Measurements from ENCODE around the gene ELMO1.

The ELMO1 gene

GRCh38 chr7:36943591-36944435 lies 504.9 kb downstream of the ELMO1 start:
- no peaks in the 10 kb centered on the region for H3K79me1 ChIP-seq (ENCODE audit: low read length)
- no peak overlapping the region for H3K23ac ChIP-seq (ENCODE audit: low read length)
- H2BK120ac ChIP-seq (ENCODE audit: insufficient read depth, low read length, poor library complexity) = no peak overlapping the region
- no peak overlapping the region for H3K4ac ChIP-seq (ENCODE audit: low read depth, low read length)
- no peak overlapping the region for H2AFZ ChIP-seq (ENCODE audit: insufficient read depth, low read length, poor library complexity)
- no peak overlapping the region for H3K14ac ChIP-seq (ENCODE audit: low read length)
- no peak overlapping the region for H3K18ac ChIP-seq (ENCODE audit: low read length)
- no peak overlapping the region for H3K27ac ChIP-seq (ENCODE audit: low read depth, low read length)
- peaks cover 0 to 2% of the 10 kb centered on the region in 2 experiments for H3K4me1 ChIP-seq (ENCODE audit: control insufficient read depth in 1 of 2, insufficient read depth in 2 of 2, low read length in 2 of 2)
- no peak for DNase-seq
- H4K91ac ChIP-seq (ENCODE audit: low read depth, low read length) = no peak overlapping the region
- H2AK5ac ChIP-seq (ENCODE audit: low read length) = no peak overlapping the region
- no peak overlapping the region for H4K12ac ChIP-seq (ENCODE audit: low read depth, low read length)
- H3K4me2 ChIP-seq (ENCODE audit: low read length) = no peak overlapping the region
- H2BK12ac ChIP-seq (ENCODE audit: low read length) = no peak overlapping the region
- no peak overlapping the region for H3K9ac ChIP-seq (ENCODE audit: low read length)
- WGBS (ENCODE audit: extremely low coverage, insufficient coverage, insufficient read length) = no CpG with 5 or more reads among the region's 8 CpGs
- H2BK5ac ChIP-seq (ENCODE audit: low read depth, low read length, poor library complexity) = no peak overlapping the region
- H3K36me3 ChIP-seq (ENCODE audit: control insufficient read depth in 1 of 2, insufficient read depth in 2 of 2, low read length in 2 of 2) = peaks cover 0 to 3% of the 10 kb centered on the region in 2 experiments
- no peak overlapping the region for H4K8ac ChIP-seq (ENCODE audit: low read depth, low read length)
- H3K79me2 ChIP-seq (ENCODE audit: control insufficient read depth, insufficient read depth, low read length, poor library complexity) = no peaks in the 10 kb centered on the region
- no peaks in the 10 kb centered on the region for H3K27me3 ChIP-seq (ENCODE audit: insufficient read depth, low read length)
- H3K9me3 ChIP-seq (ENCODE audit: insufficient read depth, low read depth, low read length) = peaks cover 2% of the 10 kb centered on the region
- H3K4me3 ChIP-seq (ENCODE audit: low read depth, low read length) = no peak overlapping the region

- no peak overlapping the region for H2BK12ac ChIP-seq (ENCODE audit: low read length)
- H4K8ac ChIP-seq (ENCODE audit: low read depth, low read length) = no peak overlapping the region
- no peak overlapping the region for H3K27ac ChIP-seq (ENCODE audit: low read depth, low read length)
- no peaks in the 10 kb centered on the region for H3K27me3 ChIP-seq (ENCODE audit: insufficient read depth, low read length)
- peaks cover under 1 to 3% of the 10 kb centered on the region in 2 experiments for H3K36me3 ChIP-seq (ENCODE audit: control insufficient read depth in 1 of 2, insufficient read depth in 2 of 2, low read length in 2 of 2)
- H3K4me1 ChIP-seq (ENCODE audit: control insufficient read depth in 1 of 2, insufficient read depth in 2 of 2, low read length in 2 of 2) = peaks cover 0 to 2% of the 10 kb centered on the region in 2 experiments
- H3K18ac ChIP-seq (ENCODE audit: low read length) = no peak overlapping the region
- H4K91ac ChIP-seq (ENCODE audit: low read depth, low read length) = no peak overlapping the region
- H3K79me1 ChIP-seq (ENCODE audit: low read length) = no peaks in the 10 kb centered on the region
- H3K79me2 ChIP-seq (ENCODE audit: control insufficient read depth, insufficient read depth, low read length, poor library complexity) = no peaks in the 10 kb centered on the region
- no CpG with 5 or more reads among the region's 9 CpGs for WGBS (ENCODE audit: extremely low coverage, insufficient coverage, insufficient read length)
- H3K9ac ChIP-seq (ENCODE audit: low read length) = no peak overlapping the region
- no peak overlapping the region for H3K23ac ChIP-seq (ENCODE audit: low read length)
- no peak overlapping the region for H2AFZ ChIP-seq (ENCODE audit: insufficient read depth, low read length, poor library complexity)
- DNase-seq = no peak
- H3K4ac ChIP-seq (ENCODE audit: low read depth, low read length) = no peak overlapping the region
- H3K4me3 ChIP-seq (ENCODE audit: low read depth, low read length) = no peak overlapping the region
- no peak overlapping the region for H3K14ac ChIP-seq (ENCODE audit: low read length)
- H2AK5ac ChIP-seq (ENCODE audit: low read length) = no peak overlapping the region
- H4K12ac ChIP-seq (ENCODE audit: low read depth, low read length) = no peak overlapping the region
- no peak overlapping the region for H2BK120ac ChIP-seq (ENCODE audit: insufficient read depth, low read length, poor library complexity)
- peaks cover 2% of the 10 kb centered on the region for H3K9me3 ChIP-seq (ENCODE audit: insufficient read depth, low read depth, low read length)
- no peak overlapping the region for H3K4me2 ChIP-seq (ENCODE audit: low read length)
- H2BK5ac ChIP-seq (ENCODE audit: low read depth, low read length, poor library complexity) = no peak overlapping the region
Measured at GRCh38 chr7:36942955-36943354, 505.7 kb downstream of the ELMO1 start.

- Histone ChIP-seq H3K36me3 (ENCODE audit: control insufficient read depth in 1 of 2, insufficient read depth in 2 of 2, low read length in 2 of 2) (peaks cover 3% of the 10 kb centered on the region in 2 experiments), H3K4me2 (ENCODE audit: low read length) (no peak overlapping the region), H3K27ac (ENCODE audit: low read depth, low read length) (no peak overlapping the region), H3K14ac (ENCODE audit: low read length) (no peak overlapping the region), H3K23ac (ENCODE audit: low read length) (no peak overlapping the region), H3K18ac (ENCODE audit: low read length) (no peak overlapping the region), H4K91ac (ENCODE audit: low read depth, low read length) (no peak overlapping the region), H2AFZ (ENCODE audit: insufficient read depth, low read length, poor library complexity) (no peak overlapping the region), H3K79me1 (ENCODE audit: low read length) (no peaks in the 10 kb centered on the region), H2BK12ac (ENCODE audit: low read length) (no peak overlapping the region), H4K8ac (ENCODE audit: low read depth, low read length) (no peak overlapping the region), H3K9ac (ENCODE audit: low read length) (no peak overlapping the region), H2BK120ac (ENCODE audit: insufficient read depth, low read length, poor library complexity) (no peak overlapping the region), H3K4me3 (ENCODE audit: low read depth, low read length) (no peak overlapping the region), H2AK5ac (ENCODE audit: low read length) (no peak overlapping the region), H4K12ac (ENCODE audit: low read depth, low read length) (no peak overlapping the region), H3K4me1 (ENCODE audit: control insufficient read depth in 1 of 2, insufficient read depth in 2 of 2, low read length in 2 of 2) (peaks cover 0 to 2% of the 10 kb centered on the region in 2 experiments), H3K9me3 (ENCODE audit: insufficient read depth, low read depth, low read length) (peaks cover 4% of the 10 kb centered on the region), H3K79me2 (ENCODE audit: control insufficient read depth, insufficient read depth, low read length, poor library complexity) (no peaks in the 10 kb centered on the region), H2BK5ac (ENCODE audit: low read depth, low read length, poor library complexity) (no peak overlapping the region), H3K4ac (ENCODE audit: low read depth, low read length) (no peak overlapping the region), H3K27me3 (ENCODE audit: insufficient read depth, low read length) (no peaks in the 10 kb centered on the region)
- WGBS (ENCODE audit: extremely low coverage, insufficient coverage, insufficient read length) = no CpG with 5 or more reads among the region's 4 CpGs
- DNase-seq = no peak
Measured at GRCh38 chr7:36942541-36942940, 506.1 kb downstream of the ELMO1 start.

- Histone ChIP-seq H2BK12ac (ENCODE audit: low read length) (no peak overlapping the region), H3K27me3 (ENCODE audit: insufficient read depth, low read length) (no peaks in the 10 kb centered on the region), H3K9ac (ENCODE audit: low read length) (no peak overlapping the region), H3K9me3 (ENCODE audit: insufficient read depth, low read depth, low read length) (peaks cover 7% of the 10 kb centered on the region), H3K4me3 (ENCODE audit: low read depth, low read length) (no peak overlapping the region), H2BK5ac (ENCODE audit: low read depth, low read length, poor library complexity) (no peak overlapping the region), H2BK120ac (ENCODE audit: insufficient read depth, low read length, poor library complexity) (no peak overlapping the region), H4K12ac (ENCODE audit: low read depth, low read length) (no peak overlapping the region), H2AFZ (ENCODE audit: insufficient read depth, low read length, poor library complexity) (no peak overlapping the region), H3K18ac (ENCODE audit: low read length) (no peak overlapping the region), H3K27ac (ENCODE audit: low read depth, low read length) (no peak overlapping the region), H3K4me1 (ENCODE audit: control insufficient read depth in 1 of 2, insufficient read depth in 2 of 2, low read length in 2 of 2) (peaks cover 0 to 2% of the 10 kb centered on the region in 2 experiments), H2AK5ac (ENCODE audit: low read length) (no peak overlapping the region), H3K23ac (ENCODE audit: low read length) (no peak overlapping the region), H3K79me2 (ENCODE audit: control insufficient read depth, insufficient read depth, low read length, poor library complexity) (no peaks in the 10 kb centered on the region), H3K36me3 (ENCODE audit: control insufficient read depth in 1 of 2, insufficient read depth in 2 of 2, low read length in 2 of 2) (peaks cover 3% of the 10 kb centered on the region in 2 experiments), H3K14ac (ENCODE audit: low read length) (no peak overlapping the region), H4K91ac (ENCODE audit: low read depth, low read length) (no peak overlapping the region), H3K4ac (ENCODE audit: low read depth, low read length) (no peak overlapping the region), H3K79me1 (ENCODE audit: low read length) (no peaks in the 10 kb centered on the region), H3K4me2 (ENCODE audit: low read length) (no peak overlapping the region), H4K8ac (ENCODE audit: low read depth, low read length) (no peak overlapping the region)
- no CpG with 5 or more reads among the region's 3 CpGs for WGBS (ENCODE audit: extremely low coverage, insufficient coverage, insufficient read length)
- no peak for DNase-seq
Measured at GRCh38 chr7:36942025-36942424, 506.6 kb downstream of the ELMO1 start.

Measured in trophoblast cell (in vitro differentiated cells and primary cell).